Fibroblast of upper back skin (primary cell): ENCODE results near the gene WDR82.

Source experiments
- DNase-seq: peaks from one replicate; pipeline ENCODE4 v3.0.0-alpha.2; 2013

Gene WDR82

GRCh38 chr3:52236424-52236886, 42.0 kb downstream of the WDR82 start:
- no peak for DNase-seq

- no peak for DNase-seq
Observed at GRCh38 chr3:52234516-52235447, 43.7 kb downstream of the WDR82 start.

DNA sequence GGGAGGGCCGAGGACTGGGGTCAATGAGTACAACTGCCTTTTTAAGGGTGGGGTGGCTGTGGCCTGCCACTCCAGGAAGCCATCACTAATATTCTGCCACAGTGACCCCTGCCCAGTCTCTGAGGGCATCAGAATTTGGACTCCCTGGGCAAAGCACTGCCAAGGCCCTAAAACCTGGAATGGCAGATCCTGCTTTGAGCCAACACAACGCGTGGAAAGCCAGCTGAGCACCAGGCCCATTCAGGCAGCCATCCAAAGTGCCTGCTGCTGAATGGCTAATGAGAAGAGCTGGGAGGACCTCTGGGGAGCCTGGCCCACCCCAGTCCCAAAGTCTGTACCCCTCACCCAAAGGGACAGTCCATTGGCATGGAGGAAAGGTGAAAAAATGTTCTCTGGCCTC, 44.5 kb downstream of the WDR82 start:
- DNase-seq: no peak

DNA sequence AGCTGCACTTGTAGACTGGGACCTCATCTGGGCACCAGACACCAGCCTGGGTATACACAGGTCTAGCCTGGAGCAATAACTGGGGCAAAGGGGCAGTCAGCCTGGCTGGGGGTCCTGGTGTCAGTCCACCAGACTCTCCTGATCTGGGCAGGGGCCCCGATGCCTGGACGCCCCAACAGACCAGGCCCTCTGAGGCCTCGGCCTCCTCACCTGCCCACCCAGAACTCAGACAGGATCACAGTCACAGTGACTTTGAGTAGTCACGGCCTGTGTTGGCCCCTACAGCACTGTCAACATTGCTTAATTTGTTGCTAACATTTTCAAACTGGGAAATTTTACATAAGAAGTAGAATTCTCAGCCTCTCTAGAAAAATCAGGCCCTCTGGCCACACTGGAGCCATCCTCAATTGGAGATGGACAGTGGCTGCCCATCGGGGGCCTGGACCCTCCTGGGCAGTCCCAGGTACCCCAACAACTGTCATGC, 45.3 kb downstream of the WDR82 start:
- DNase-seq: no peak

DNA sequence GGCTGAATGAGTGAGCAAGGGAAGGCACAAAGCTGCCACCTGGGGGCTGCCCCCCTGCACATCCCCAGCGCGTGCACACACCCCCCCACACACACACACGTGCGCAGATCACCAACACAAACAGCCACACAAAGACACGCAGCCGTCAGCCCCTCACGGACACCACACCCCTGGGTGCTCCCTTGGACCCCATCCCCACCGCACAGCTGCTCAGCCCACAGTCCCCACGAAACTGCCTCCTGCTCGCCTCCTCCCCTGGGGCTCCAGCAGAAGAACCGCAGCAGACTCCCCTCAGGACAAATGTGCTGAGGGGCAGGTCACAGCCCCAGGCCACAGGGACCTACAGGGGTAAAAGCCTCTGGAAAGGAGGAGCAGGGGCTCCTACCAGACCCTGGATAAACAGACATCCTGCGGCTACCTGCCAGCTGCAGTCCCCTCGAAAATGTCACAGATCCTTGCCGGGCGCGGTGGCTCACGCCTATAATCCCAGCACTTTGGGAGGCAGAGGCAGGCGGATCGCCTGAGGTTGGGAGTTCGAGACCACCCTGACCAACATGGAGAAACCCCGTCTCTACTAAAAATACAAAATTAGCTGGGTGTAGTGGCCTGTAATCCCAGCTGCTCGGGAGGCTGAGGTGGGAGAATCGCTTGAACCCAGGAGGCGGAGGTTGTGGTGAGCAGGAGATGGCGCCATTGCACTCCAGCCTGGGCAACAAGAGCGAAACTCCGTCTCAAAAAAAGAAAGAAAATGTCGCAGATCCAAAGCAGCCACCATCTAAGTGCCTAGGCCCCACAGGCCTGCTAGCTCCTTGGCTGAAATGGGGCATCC, 46.0 kb downstream of the WDR82 start:
- no peak for DNase-seq

DNA sequence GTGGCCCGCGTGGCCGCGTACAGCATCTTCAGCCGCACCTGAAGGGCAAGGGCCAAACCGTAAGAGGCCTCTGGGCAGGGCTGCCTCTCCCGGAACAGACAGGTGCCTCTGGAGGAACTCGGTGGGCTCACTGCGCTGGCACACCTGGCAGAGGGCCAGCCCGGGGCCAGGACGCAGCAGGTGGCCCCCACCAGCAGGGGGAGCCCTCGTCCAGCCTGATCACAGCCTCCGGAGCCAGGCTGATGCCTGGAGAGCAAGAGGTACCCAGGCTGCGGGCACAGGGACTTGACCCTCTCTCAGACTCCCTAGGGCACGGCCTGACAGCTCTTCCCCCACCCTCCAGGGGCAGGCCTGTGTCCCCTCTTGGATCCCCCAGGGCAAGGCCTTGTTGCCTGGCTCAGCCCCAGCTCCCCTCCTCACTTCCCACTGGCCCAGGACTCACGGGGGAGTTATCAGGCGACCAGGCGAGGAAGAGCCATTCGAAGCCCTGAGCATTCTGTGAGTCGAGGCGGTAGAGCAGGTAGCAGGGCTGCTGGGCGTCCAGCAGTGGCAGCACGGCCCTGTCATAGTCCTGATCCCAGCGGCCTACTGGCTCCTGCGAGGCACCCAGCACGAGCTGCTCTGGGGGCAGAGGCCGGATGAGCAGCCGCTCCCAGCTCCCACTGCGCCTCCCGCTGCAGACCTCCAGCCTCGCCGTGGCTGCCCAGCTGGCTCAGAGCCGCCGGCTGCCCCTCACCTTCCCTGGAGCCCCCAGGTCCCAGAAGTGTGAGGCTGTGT, 46.8 kb downstream of the WDR82 start:
- peak; percentile 37 for DNase-seq

- DNase-seq: no peak
Observed at GRCh38 chr3:52230889-52231499, 47.5 kb downstream of the WDR82 start.

- DNase-seq: no peak
Observed at GRCh38 chr3:52230461-52230860, 48.0 kb downstream of the WDR82 start.

DNA sequence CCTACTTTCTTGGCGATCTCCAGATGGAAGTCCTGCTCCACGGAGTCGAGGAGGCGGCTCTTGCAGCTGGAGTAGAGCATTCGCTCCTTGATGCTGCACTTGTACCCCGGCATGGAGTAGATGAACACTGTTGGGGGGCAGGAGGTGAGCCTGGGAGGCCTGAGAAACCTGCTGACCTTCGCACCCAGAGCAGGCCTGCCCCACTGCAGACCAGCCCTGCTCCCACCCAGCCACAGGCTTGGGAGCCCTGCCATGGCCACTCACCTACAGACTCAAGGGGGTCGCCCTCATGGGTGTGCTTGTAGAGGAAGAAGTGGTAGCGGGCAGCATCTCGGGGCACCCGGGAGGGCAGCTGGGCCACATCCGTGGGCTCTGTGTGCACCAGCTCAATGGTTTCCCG, 48.8 kb downstream of the WDR82 start:
- no peak for DNase-seq

DNA sequence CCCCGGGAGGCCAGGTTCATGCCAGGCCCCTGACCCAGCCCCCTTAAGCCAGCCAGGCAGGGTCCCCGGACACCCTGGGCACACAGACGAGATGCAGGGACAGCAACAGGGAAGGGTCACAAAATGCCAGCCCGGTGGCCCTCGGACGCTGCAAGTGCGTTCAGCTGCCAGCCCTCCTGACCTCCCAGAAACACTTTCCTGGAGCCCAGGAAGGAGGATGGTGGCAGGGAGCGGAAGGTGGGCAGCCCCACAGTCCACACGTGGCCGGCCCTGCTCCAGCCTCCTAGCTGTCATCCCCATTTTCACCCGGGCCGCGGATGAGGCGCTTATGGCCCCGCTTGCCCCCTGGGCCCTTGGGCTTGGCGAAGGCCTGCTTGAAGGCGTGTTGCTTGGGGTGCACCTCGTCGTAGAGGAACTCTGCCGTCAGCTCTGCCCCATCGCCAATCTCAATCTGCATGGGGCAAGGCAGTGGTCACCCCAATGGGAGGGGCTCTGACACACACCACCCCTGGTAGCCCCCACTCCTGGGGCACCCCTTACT, 49.6 kb downstream of the WDR82 start:
- DNase-seq: no peak

DNA sequence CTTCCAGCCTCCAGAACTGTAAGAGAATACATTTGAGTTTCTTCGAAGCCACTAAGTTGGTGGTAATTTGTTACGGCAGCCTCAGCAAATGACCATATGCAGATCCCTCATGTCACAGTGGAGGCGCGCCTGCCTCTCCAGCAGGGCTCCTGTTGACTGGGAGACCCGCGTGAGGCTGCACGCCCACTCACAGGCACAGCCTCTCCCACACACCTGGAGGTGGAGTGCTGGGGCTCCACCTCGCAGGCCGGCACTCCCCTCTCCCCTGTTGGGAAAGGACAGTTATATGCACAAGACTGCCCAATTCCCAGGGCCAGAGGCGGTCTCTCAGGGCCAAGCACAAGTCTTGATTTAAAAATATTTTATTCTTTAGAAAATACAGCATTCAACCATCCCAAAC, 50.2 kb downstream of the WDR82 start:
- no peak for DNase-seq

- no peak for DNase-seq
Observed at GRCh38 chr3:52227766-52228165, 50.7 kb downstream of the WDR82 start.

DNA sequence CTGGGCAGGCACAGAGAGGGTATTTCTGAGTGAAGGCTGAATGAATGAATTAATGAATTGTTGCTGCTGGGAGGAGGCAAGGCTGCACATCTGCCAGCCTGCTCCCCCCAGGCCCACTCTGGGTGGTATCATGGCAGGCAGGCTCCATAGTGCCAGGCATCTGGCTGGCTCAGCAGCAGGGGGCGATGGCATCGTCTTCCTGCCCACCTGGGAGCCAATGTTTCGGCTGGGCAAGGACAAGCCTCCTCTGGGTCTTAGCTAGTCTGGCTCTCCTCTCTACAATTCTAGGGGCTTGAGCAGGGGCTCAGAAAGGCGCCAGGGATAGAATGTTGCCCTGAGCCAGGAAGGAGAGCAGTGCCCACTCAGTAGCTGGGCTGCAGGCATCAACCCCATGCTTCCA, 51.3 kb downstream of the WDR82 start:
- no peak for DNase-seq

GRCh38 chr3:52226229-52226817, 52.1 kb downstream of the WDR82 start:
- no peak for DNase-seq

DNA sequence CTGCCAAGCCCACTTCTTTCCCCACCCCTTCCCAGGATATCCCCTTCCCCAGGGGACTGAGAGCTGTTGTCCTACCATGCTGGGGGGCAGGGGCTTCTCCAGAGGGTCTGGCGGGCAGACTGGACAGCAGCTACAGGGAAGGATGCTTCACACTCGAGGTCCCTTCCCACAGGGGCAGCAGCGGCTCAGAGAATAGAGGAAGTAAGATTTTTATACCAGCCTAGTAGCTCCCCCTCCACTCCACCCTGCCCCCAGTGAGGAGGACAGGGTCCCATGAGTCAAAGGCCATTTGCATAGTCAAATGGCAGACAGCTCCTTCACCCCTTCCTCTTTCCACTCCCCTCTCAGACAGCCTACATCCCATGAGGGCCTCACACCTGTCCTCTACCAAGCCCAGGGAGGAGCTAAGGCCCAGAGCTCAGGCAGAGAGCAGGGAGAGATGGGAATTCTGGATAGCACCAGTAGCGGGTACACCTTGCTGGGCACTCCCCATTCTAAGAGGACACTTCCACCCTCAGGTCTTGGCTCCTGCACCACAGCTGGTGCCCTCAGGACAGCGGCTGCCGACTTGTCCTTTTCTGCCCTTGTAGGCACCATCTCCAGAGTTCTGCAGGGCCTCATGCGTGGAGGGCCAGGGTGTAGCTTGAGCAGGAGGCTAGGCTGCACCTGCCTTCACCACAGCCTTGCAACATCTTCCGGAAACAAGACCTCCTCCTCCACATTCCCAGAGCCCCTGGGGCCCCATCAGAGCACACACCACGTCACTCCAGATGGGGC, 52.8 kb downstream of the WDR82 start, which contains the start of gene TLR9:
TSS of gene TLR9 (minus strand) at position 194 of the 777 bp plus-strand sequence. CDS start at position 78, 116 bp downstream.
- DNase-seq: no peak

- DNase-seq: no peak
Observed at GRCh38 chr3:52223449-52224408, 54.7 kb downstream of the WDR82 start.

GRCh38 chr3:52222319-52223221, 55.9 kb downstream of the WDR82 start:
- DNase-seq: no peak

- DNase-seq: no peak
Observed at GRCh38 chr3:52221563-52222318, 56.7 kb downstream of the WDR82 start.
